Neuronal stem cell (in vitro differentiated cells): ENCODE results near the gene RPL22.
A peak's percentile ranks its signal among the peaks of the same experiment; 100 is the strongest.

ENCODE experiments used
- DNase-seq: peaks from one replicate; pipeline ENCODE4 v3.0.0-alpha.2; 2013; ENCODE audit warnings: low spot score
- H2AFZ ChIP-seq: one replicate; pipeline ENCODE4 v1.6.1; 2013; ENCODE audit warnings: mild to moderate bottlenecking, low read length, inconsistent platforms
- H2AK5ac ChIP-seq: 2 replicates; pipeline ENCODE4 v1.6.1; 2013; ENCODE audit warnings: low read depth, mild to moderate bottlenecking, inconsistent platforms, low read length, moderate library complexity, mixed read lengths
- H2BK120ac ChIP-seq: 2 replicates; pipeline ENCODE4 v1.6.1; 2013; ENCODE audit warnings: low read depth, mild to moderate bottlenecking, inconsistent platforms, low read length, moderate library complexity, mixed read lengths
- H2BK12ac ChIP-seq: one replicate; pipeline ENCODE4 v1.6.1; 2013; ENCODE audit warnings: low read length, inconsistent platforms
- H2BK15ac ChIP-seq: 2 replicates; pipeline ENCODE4 v1.6.1; 2013; ENCODE audit warnings: mild to moderate bottlenecking, low read length, inconsistent platforms, mixed read lengths
- H2BK5ac ChIP-seq: one replicate; pipeline ENCODE4 v1.6.1; 2013; ENCODE audit warnings: inconsistent platforms, mild to moderate bottlenecking, low read length, moderate library complexity
- H3K14ac ChIP-seq: one replicate; pipeline ENCODE4 v1.6.1; 2013; ENCODE audit warnings: low read length, inconsistent platforms
- H3K18ac ChIP-seq: 2 replicates; pipeline ENCODE4 v1.6.1; 2013; ENCODE audit warnings: low read length, inconsistent platforms
- H3K23ac ChIP-seq: 2 replicates; pipeline ENCODE4 v1.6.1; 2013; ENCODE audit warnings: low read depth, mild to moderate bottlenecking, mixed read lengths, low read length, inconsistent platforms; ENCODE audit not compliant: poor library complexity
- H3K27ac ChIP-seq: replicated peaks from 3 replicates; pipeline ENCODE4 v1.5.1; 2013; ENCODE audit warnings: low read length, inconsistent platforms
- H3K27me3 ChIP-seq, 3 experiments: 2 replicates each; pipeline ENCODE4 v1.6.1; 2013; ENCODE audit warnings: low read length in 3 of 3, mild to moderate bottlenecking in 2 of 3, inconsistent platforms in 1 of 3, low read depth in 1 of 3, mixed read lengths in 1 of 3, moderate library complexity in 1 of 3; ENCODE audit not compliant: control insufficient read depth in 3 of 3, insufficient read depth in 3 of 3
- H3K36me3 ChIP-seq, 2 donors: replicated peaks in 1 of 2; 2 replicates each; pipeline ENCODE4 v1.6.1; 2013; ENCODE audit warnings: low read length in 2 of 2; ENCODE audit not compliant: control insufficient read depth in 2 of 2, insufficient read depth in 2 of 2
- H3K4ac ChIP-seq: 2 replicates; pipeline ENCODE4 v1.6.1; 2013; ENCODE audit warnings: inconsistent platforms, mild to moderate bottlenecking, low read length, moderate library complexity
- H3K4me1 ChIP-seq, 2 donors: 1 replicate in 1 of 2; 2 replicates in 1 of 2; pipeline ENCODE4 v1.6.1; 2013; ENCODE audit warnings: low read length in 2 of 2, low read depth in 1 of 2; ENCODE audit not compliant: control insufficient read depth in 2 of 2, insufficient read depth in 1 of 2
- H3K4me2 ChIP-seq: one replicate; pipeline ENCODE4 v1.6.1; 2013; ENCODE audit warnings: mild to moderate bottlenecking, low read length, inconsistent platforms; ENCODE audit not compliant: insufficient read depth, poor library complexity, severe bottlenecking
- H3K4me3 ChIP-seq, 2 donors: 2 replicates each; pipeline ENCODE4 v1.5.1; 2013; ENCODE audit warnings: low read length in 2 of 2, mild to moderate bottlenecking in 2 of 2, inconsistent platforms in 1 of 2, moderate library complexity in 1 of 2
- H3K79me1 ChIP-seq: one replicate; pipeline ENCODE4 v1.6.1; 2013; ENCODE audit warnings: low read depth, mild to moderate bottlenecking, inconsistent platforms, low read length, moderate library complexity
- H3K9ac ChIP-seq: one replicate; pipeline ENCODE4 v1.6.1; 2013; ENCODE audit warnings: mild to moderate bottlenecking, low read depth, low read length, inconsistent platforms; ENCODE audit not compliant: poor library complexity
- H3K9me3 ChIP-seq, 2 donors: replicated peaks in 1 of 2; 2 replicates each; pipeline versions ENCODE3 to v1.6.1; 2013; ENCODE audit warnings: low read length in 2 of 2, mild to moderate bottlenecking in 2 of 2, inconsistent platforms in 1 of 2, low read depth in 1 of 2, mixed read lengths in 1 of 2, moderate library complexity in 1 of 2; ENCODE audit not compliant: control insufficient read depth in 2 of 2, insufficient read depth in 1 of 2
- H4K8ac ChIP-seq: one replicate; pipeline ENCODE4 v1.6.1; 2013; ENCODE audit warnings: low read depth, mild to moderate bottlenecking, inconsistent platforms, low read length, moderate library complexity
- H4K91ac ChIP-seq: one replicate; pipeline ENCODE4 v1.6.1; 2013; ENCODE audit warnings: low read length, low read depth, mild to moderate bottlenecking, inconsistent platforms; ENCODE audit not compliant: poor library complexity
- WGBS, 2 donors: extraction: QIAGEN DNeasy Blood & Tissue Kit; methylation state at CpG; one replicate each; pipeline ENCODE4 v1.1.7; 2013; ENCODE audit warnings: missing lambda C conversion rate in 2 of 2, mixed read lengths in 1 of 2; ENCODE audit not compliant: insufficient read length in 2 of 2, insufficient replicate concordance in 1 of 2; ENCODE audit errors: extremely low coverage in 2 of 2; 5-methylcytosine and 5-hydroxymethylcytosine counted together

RPL22 gene

DNA sequence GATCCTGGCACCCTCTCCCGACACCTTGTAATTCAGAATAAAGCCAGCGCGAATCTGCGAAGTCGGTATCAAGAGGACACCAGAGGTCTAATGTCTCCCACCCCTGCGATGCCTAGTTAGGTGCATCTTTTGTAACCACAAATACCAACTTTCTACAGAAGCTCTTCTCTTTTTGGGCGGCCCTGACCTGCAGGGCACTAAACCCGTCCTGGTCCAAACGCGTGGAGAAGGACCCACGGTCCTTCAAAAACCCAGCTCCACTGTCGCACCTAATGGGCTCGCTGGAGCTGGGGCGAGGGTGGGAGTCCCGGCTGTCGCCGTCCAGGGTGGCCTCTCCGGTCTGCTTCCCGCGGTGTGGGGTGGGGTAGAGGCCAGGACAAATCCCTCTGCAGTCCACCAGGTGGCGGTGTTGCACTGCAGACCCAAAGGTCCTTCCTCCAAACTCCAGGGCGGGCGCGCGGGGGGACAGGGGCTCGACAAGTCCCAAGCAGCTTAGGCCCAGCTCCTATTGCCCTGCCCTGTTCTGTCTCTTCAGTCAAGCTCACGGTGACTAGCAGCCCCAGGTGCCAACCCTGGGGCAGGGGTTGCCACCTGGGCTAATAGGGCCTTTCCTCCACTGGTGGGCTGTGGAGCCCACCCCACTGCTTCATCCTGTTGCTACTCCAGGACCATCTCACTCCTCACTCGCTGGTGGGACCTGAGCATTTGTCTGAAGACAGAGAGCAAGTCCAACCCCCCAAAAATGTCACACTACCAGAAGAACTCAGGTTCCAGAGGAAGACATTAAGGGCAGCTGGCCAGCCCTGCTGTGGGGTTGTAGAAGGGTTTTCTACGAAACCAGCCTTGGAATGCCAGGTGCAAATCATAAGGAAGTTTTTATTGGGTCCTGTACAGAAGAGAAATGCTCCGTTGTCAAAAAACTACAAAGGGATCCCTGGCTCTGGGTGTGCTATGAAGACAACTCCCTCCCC, 47.4 kb upstream of the RPL22 start:
- Histone ChIP-seq H3K79me1 (no peaks in the 10 kb centered on the region), H4K8ac (no peak overlapping the region), H3K14ac (peak overlapping the region; percentile 75), H3K27me3 (peaks cover 15 to 62% (median 20%) of the 10 kb centered on the region in 3 experiments), H3K23ac (no peak overlapping the region), H3K4me3 (peak overlapping the region in 1 of 2 donors; percentile 42), H3K9me3 (no peaks in the 10 kb centered on the region), H4K91ac (no peak overlapping the region), H2AK5ac (peak overlapping the region; percentile 1), H3K4me2 (peak overlapping the region; percentile 69), H2BK120ac (no peak overlapping the region), H3K4me1 (peaks cover 26 to 28% of the 10 kb centered on the region in 2 donors), H2AFZ (peak overlapping the region; percentile 82), H3K18ac (peak overlapping the region; percentile 88), H3K36me3 (no peaks in the 10 kb centered on the region), H3K4ac (no peak overlapping the region), H3K27ac (no peak overlapping the region), H2BK12ac (no peak overlapping the region), H2BK5ac (no peak overlapping the region), H3K9ac (no peak overlapping the region), H2BK15ac (no peak overlapping the region)
- WGBS, 2 donors, result no CpG with 5 or more reads among the region's 30 CpGs
- peak; percentile 89 for DNase-seq

DNA sequence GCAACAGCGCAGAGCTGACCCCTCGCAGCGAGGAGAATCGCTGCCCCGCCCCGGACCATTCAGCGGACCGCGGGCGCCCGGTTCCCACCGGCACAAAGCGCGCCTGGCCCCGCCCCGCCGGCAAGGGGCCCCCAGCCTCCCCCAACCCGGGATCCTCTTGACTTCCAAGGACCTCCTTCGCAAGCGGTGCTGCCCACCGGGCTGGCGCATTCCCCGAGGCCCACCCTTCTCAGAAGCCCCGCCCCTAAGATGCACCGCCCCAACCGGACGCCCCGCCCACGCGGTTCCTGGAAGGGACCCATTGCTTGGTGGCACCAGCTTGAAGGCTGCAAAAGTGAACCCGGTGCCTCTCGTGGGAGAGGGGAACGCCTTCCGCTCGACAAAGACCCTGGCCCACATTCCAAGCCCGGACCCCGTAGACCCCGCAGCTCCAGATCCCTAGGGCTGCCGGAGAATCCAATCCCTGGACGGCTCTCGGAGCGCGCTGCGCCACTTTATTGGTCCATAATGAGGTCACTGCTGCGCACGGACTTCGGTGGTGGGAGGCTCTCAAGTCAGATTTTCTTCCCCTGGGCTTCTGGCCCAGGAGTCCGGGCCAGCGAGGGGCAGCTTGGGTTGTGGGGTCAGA, 46.6 kb upstream of the RPL22 start:
- Histone ChIP-seq H3K79me1 (no peaks in the 10 kb centered on the region), H3K27ac (no peak overlapping the region), H2BK15ac (no peak overlapping the region), H2BK12ac (no peak overlapping the region), H3K4ac (no peak overlapping the region), H3K4me2 (peak overlapping the region; percentile 69), H3K27me3 (peaks cover 15 to 66% (median 20%) of the 10 kb centered on the region in 3 experiments), H4K8ac (no peak overlapping the region), H3K18ac (no peak overlapping the region), H3K9me3 (no peaks in the 10 kb centered on the region), H3K9ac (no peak overlapping the region), H2AFZ (peak overlapping the region; percentile 82), H3K36me3 (no peaks in the 10 kb centered on the region), H3K14ac (peak overlapping the region; percentile 21), H2AK5ac (peak overlapping the region; percentile 1), H2BK5ac (no peak overlapping the region), H2BK120ac (no peak overlapping the region), H3K4me1 (peaks cover 32 to 36% of the 10 kb centered on the region in 2 donors), H4K91ac (no peak overlapping the region), H3K23ac (no peak overlapping the region), H3K4me3 (peak overlapping the region; percentile 42 to 67)
- no peak for DNase-seq
- WGBS, 2 donors, result no CpG with 5 or more reads among the region's 49 CpGs

DNA sequence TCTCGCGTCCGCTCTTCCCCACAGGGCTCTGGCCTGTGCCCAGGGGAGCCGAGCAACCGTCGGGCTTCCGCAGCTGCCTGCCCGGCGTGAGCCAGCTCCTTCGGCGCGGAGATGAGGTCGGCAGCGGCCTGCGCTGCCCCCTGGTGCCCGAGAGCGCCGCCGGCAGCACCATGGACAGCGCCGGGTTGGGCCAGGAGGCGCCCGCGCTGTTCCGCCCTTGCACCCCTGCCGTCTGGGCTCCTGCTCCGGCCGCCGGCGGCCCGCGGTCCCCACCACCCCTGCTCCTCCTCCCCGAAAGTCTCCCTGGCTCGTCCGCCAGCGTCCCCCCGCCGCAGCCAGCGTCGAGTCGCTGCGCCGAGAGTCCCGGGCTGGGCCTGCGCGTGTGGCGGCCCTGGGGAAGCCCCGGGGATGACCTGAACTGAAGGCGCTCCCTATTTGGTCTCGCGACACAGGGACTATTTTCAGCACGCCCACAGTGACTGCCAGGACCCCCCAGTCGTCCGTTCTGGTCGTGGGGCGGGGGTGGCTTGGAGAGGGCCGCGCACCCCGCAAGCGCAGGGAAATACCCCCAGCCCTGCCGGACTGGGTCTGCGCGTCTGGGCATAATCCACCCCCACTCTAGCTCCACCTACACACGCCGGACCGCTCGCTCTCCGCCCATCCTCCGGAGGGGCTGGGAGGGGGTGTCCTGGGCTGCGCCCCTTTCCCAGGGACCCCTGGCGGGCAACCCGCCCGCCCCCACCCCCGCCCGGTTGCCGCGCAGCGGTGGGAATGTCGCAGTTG, 45.9 kb upstream of the RPL22 start:
- peaks cover 35 to 42% of the 10 kb centered on the region in 2 donors for H3K4me1 ChIP-seq

More for the DNA sequence above, 45.9 kb upstream of the RPL22 start:
- Histone ChIP-seq H3K9ac (no peak overlapping the region), H4K91ac (no peak overlapping the region), H2BK15ac (no peak overlapping the region), H3K4ac (no peak overlapping the region), H3K4me3 (peak overlapping the region; percentile 42 to 66), H4K8ac (no peak overlapping the region), H2AK5ac (no peak overlapping the region), H2AFZ (peak overlapping the region; percentile 82), H3K18ac (no peak overlapping the region), H3K9me3 (no peaks in the 10 kb centered on the region), H3K79me1 (no peaks in the 10 kb centered on the region), H3K27ac (no peak overlapping the region), H3K23ac (peak overlapping the region; percentile 89), H2BK12ac (no peak overlapping the region), H3K27me3 (peaks cover 15 to 62% (median 20%) of the 10 kb centered on the region in 3 experiments), H3K14ac (peak overlapping the region; percentile 21), H3K36me3 (no peaks in the 10 kb centered on the region), H3K4me2 (peak overlapping the region; percentile 69), H2BK120ac (no peak overlapping the region), H2BK5ac (no peak overlapping the region)
- DNase-seq, result peak; percentile 89
- WGBS, 2 donors, result no CpG with 5 or more reads among the region's 79 CpGs
